ENCODE results near the gene FIGNL2.

The FIGNL2 gene

DNA sequence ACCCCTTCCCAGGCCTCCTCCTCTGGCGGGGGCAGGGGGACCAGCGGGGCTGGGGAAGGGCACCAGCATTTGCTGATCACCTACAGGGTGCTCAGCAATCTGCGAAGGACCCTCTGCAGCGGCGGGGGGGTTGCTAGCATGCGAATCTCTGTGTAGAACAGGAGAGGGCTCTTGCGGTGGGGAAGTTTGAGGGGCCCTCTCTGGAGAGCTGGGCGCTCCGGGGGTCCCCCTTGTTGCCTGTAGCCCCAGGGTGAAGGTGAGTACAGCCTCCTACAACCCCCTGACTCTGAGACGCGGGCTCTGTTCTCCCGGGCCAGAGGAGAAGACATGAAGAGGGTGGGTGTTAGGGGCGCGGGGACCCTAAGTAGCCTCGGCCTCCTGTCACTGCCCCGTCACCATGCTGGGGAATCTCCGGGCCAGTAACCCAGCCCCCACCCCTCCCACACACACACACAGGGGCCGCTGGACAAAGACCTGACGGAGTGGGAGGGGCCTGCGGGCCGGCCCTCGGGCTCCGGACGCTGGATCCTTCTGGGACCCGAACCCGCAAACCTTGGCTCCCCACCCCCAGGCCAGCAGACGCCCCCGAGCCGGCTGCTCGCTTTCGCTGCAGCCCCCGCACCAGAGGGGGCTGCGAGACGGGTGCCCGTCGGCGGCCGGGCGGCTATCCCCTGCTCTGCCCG lies 734 bp downstream of the FIGNL2 start:
- TF ChIP-seq JUND (IDR thresholded peaks at IDR 0.05; ENCODE audit: low read depth): no peak
- DNase-seq (ENCODE audit: low read depth in 1 of 2, low spot score in 1 of 2): no peak
- in situ Hi-C loops (cut with HindIII; ENCODE audit: low pct_unique_long_range_greater_than_20kb, low sequenced_read_pairs): no loop called here

DNA sequence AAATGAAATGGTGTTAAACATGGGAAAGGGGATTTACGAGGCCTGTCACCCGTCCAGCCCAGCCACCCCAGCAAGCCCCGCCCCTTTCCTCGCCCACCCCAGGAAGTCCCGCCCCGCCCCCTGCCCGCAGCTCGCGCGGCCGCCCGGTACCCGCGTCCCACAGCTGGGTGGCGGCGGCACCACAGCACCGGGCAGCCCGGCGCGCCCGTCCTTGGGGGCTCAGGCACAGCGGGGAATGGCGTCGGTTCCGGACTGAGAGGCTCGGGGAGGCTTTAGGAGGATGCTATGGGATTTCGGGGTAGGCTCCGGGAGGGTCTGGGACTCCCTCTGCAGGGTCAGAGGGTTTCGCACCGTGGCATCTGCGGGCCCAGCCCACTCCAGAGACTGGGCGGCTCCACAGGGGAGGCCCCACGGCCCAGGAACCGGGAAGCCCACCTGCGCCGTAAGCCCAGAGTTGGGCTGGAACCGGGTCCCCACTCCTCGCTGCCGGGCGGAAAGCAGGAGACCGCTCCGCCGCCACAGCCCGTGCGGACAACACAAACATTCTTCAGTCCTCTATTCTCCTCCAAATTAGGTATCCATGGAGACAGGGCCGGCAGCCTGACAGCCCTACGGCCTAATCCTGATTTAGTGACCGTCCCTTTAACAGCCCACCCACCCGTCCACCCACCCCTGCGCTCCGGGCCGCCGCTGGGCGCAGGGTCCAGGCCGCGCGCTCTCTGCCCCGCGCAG lies 1.4 kb downstream of the FIGNL2 start:
- in situ Hi-C loops (cut with HindIII; ENCODE audit: low pct_unique_long_range_greater_than_20kb, low sequenced_read_pairs): no loop called here
- DNase-seq (ENCODE audit: low read depth in 1 of 2, low spot score in 1 of 2): no peak
- no peak for TF ChIP-seq JUND (IDR thresholded peaks at IDR 0.05; ENCODE audit: low read depth)

DNA sequence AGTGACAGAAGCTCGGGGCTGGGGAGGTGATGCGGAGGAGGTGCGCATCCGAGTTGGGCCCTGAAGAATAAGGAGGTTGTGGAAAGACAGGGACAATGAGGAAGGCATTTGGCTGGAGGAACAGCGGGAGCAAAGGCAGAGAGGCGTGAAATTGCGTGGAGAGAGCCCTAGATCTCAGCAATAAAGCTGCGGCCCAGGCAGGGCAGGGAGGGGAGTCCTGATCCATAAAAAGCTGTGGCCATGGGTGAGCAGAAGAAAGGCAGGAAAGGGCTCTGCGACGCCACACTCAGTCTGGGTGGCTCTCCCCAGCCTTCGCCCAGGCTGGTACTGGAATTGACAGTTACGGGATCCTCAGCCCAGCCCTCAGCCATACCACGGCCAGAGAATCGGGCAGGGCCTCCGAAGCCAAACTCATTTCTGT lies 2.2 kb downstream of the FIGNL2 start:
- in situ Hi-C loops (cut with HindIII; ENCODE audit: low pct_unique_long_range_greater_than_20kb, low sequenced_read_pairs): no loop called here
- TF ChIP-seq JUND (IDR thresholded peaks at IDR 0.05; ENCODE audit: low read depth): no peak
- no peak for DNase-seq (ENCODE audit: low read depth in 1 of 2, low spot score in 1 of 2)

DNA sequence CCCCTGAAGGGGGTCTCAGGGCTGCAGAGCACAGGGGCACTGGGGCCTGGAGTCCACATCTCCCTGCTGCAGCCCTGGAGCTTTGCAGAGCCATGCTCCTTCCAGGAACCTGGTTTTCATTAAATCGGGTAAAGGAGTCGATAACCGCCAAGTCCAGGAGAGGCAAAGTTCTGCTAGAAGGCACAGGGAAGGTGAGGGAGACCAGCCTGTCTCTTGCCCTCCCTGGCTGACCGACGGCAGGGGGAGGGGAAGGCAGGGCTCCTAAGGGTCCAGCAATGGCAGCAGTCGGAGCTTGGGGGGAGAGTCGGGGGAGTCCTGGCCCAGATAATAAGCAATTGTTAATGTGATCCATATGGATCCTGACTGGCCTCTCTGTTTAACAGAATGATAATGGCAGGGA lies 3.0 kb downstream of the FIGNL2 start:
- in situ Hi-C loops (cut with HindIII; ENCODE audit: low pct_unique_long_range_greater_than_20kb, low sequenced_read_pairs): no loop called here
- DNase-seq (ENCODE audit: low read depth in 1 of 2, low spot score in 1 of 2): no peak
- no peak for TF ChIP-seq JUND (IDR thresholded peaks at IDR 0.05; ENCODE audit: low read depth)

DNA sequence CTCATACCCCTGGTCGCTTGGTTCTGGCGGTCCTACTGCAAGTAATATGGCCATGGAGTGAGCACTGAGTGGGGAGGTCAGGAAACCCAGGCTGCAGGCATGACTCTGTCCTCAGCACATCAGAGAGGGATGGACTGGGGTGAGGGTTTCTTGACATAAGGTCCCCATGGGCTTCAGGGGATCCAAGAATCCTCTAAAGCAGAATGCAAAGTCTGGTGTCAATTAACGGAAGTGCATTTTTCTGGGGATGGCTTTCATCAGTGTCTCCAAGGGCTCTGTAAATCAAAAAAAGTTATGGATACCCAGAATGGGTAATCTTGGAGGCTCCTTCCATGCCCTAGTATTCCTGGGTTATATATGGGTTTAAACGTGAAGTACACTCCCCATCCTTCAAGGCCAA lies 3.7 kb downstream of the FIGNL2 start:
- in situ Hi-C loops (cut with HindIII; ENCODE audit: low pct_unique_long_range_greater_than_20kb, low sequenced_read_pairs): no loop called here

GRCh38 chr12:51841727-51842126 lies 6.8 kb downstream of the FIGNL2 start:
- no peak for DNase-seq (ENCODE audit: low read depth in 1 of 2, low spot score in 1 of 2)
- in situ Hi-C loops (cut with HindIII; ENCODE audit: low pct_unique_long_range_greater_than_20kb, low sequenced_read_pairs): no loop called here
- no peak for TF ChIP-seq JUND (IDR thresholded peaks at IDR 0.05; ENCODE audit: low read depth)

More for the DNA sequence above, 3.7 kb downstream of the FIGNL2 start:
- DNase-seq (ENCODE audit: low read depth in 1 of 2, low spot score in 1 of 2): no peak
- TF ChIP-seq JUND (IDR thresholded peaks at IDR 0.05; ENCODE audit: low read depth): no peak

GRCh38 chr12:51840966-51841365 lies 7.6 kb downstream of the FIGNL2 start:
- in situ Hi-C loops (cut with HindIII; ENCODE audit: low pct_unique_long_range_greater_than_20kb, low sequenced_read_pairs): no loop called here
- no peak for DNase-seq (ENCODE audit: low read depth in 1 of 2, low spot score in 1 of 2)
- TF ChIP-seq JUND (IDR thresholded peaks at IDR 0.05; ENCODE audit: low read depth): no peak

DNA sequence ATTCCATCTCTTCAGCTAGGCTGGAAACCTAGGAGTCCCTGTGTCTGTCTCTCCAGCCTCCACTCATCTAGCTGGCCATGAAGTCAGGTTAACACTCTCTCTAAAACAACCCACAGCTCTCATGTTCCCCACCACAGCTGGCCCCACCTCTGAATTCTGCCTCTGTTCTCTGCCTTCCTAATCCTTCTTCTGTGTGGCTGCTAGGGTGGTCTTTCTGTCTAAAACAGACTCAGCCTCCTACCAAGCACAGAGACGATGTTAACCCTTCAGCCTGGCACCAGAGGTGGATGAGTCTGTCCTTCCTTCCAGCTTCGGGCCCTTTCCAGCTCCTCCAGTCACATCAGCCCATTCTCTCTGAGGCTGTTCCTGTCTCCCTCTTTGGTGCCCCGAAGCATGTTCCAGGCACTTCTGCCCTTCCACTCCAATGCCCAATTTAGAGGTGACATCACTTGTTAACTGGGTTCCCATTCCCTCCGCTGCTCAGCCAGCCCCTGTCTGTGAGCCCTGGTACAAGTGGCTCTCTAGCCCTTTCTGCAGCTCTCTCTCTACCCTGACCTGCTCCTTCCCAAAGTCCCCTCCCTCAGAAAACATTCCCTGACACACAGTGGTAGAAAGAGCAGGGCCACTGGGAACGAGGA lies 9.1 kb downstream of the FIGNL2 start:
- in situ Hi-C loops (cut with HindIII; ENCODE audit: low pct_unique_long_range_greater_than_20kb, low sequenced_read_pairs): no loop called here
- TF ChIP-seq JUND (IDR thresholded peaks at IDR 0.05; ENCODE audit: low read depth): no peak
- DNase-seq (ENCODE audit: low read depth in 1 of 2, low spot score in 1 of 2): no peak

GRCh38 chr12:51838762-51839161 lies 9.8 kb downstream of the FIGNL2 start:
- DNase-seq (ENCODE audit: low read depth in 1 of 2, low spot score in 1 of 2): no peak
- no peak for TF ChIP-seq JUND (IDR thresholded peaks at IDR 0.05; ENCODE audit: low read depth)
- in situ Hi-C loops (cut with HindIII; ENCODE audit: low pct_unique_long_range_greater_than_20kb, low sequenced_read_pairs): no loop called here

GRCh38 chr12:51838036-51838435 lies 10.5 kb downstream of the FIGNL2 start:
- no peak for DNase-seq (ENCODE audit: low read depth in 1 of 2, low spot score in 1 of 2)
- in situ Hi-C loops (cut with HindIII; ENCODE audit: low pct_unique_long_range_greater_than_20kb, low sequenced_read_pairs): no loop called here

GRCh38 chr12:51837286-51837685 lies 11.2 kb downstream of the FIGNL2 start:
- in situ Hi-C loops (cut with HindIII; ENCODE audit: low pct_unique_long_range_greater_than_20kb, low sequenced_read_pairs): no loop called here
- TF ChIP-seq JUND (IDR thresholded peaks at IDR 0.05; ENCODE audit: low read depth): no peak
- DNase-seq (ENCODE audit: low read depth in 1 of 2, low spot score in 1 of 2): no peak

More at GRCh38 chr12:51838036-51838435, 10.5 kb downstream of the FIGNL2 start:
- TF ChIP-seq JUND (IDR thresholded peaks at IDR 0.05; ENCODE audit: low read depth): no peak

GRCh38 chr12:51836827-51837173 lies 11.7 kb downstream of the FIGNL2 start:
- no peak for TF ChIP-seq JUND (IDR thresholded peaks at IDR 0.05; ENCODE audit: low read depth)
- in situ Hi-C loops (cut with HindIII; ENCODE audit: low pct_unique_long_range_greater_than_20kb, low sequenced_read_pairs): no loop called here
- DNase-seq (ENCODE audit: low read depth in 1 of 2, low spot score in 1 of 2): no peak
